GM21619 (cell line): ENCODE measurements around the gene BACE1.
"Not testable (repeated sequence)": the region's sequence is repeated elsewhere in the genome, so short reads cannot be mapped to it uniquely, and the experiment has no call there.

Source experiments
- ATAC-seq: cut with Tn5 transposase; IDR thresholded peaks from one replicate; pipeline ENCODE4 v1.9.1; 2021; ENCODE audit not compliant: unreplicated experiment

BACE1 gene

DNA sequence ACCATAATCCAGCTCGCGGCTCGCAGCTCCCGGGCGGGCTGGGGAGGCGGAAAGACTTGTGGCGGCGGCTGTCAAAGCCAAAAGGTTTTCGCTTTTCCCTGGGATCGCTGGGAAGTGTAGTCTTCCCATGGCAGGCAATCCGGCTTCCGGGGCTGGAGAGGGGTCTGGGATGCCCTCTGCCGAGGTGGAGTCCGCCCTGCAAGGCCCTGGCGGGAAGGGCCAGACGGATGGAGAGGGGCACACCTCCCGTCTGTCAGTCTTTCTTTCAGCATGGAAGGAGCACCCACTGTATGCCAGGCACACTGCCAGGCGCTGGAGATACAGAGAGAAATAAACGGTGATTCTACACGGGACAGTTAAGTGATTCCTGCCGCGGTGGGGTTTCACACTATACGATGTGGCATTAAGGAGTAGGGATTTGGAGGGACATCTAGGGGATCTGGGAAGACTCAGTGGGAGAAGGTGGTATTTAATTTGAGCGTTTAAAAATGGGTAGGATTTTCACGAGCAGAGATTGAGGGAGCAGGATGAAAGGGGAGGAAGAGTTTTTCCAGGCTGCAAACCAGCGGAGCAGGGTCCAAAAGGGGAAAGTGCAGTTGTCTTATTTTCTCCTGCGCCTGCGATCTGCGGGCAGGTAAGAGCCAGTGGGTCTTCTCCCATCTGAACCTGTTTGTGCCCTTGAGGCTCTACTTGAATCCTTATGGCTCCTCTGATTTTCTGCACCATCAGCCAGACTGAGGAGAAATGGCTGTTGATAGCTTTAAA lies at the start of gene BACE1:
Gene BACE1 (minus strand): TSS at position 60 of the 765 bp plus-strand sequence. CDS start 461 bp downstream, outside the sequence.
- no peak for ATAC-seq

DNA sequence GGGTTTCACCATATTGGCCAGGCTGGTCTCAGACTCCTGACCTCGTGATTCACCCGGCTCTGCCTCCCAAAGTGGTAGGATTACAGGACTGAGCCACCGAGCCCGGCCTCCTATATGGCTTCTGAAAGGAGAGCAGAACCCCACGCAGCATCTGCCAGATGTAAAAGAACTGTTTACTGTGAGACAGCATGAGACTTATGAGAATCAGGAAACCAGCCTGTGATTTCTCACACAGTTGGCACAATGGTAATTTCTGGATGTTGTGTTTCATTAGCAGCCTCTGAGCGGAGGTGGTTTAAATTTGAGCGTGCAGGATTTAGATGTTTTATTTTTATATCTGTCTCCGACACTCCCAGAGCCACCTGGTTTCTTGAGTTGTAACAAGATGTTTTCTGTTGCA lies 45.4 kb upstream of the BACE1 start:
- no peak for ATAC-seq

DNA sequence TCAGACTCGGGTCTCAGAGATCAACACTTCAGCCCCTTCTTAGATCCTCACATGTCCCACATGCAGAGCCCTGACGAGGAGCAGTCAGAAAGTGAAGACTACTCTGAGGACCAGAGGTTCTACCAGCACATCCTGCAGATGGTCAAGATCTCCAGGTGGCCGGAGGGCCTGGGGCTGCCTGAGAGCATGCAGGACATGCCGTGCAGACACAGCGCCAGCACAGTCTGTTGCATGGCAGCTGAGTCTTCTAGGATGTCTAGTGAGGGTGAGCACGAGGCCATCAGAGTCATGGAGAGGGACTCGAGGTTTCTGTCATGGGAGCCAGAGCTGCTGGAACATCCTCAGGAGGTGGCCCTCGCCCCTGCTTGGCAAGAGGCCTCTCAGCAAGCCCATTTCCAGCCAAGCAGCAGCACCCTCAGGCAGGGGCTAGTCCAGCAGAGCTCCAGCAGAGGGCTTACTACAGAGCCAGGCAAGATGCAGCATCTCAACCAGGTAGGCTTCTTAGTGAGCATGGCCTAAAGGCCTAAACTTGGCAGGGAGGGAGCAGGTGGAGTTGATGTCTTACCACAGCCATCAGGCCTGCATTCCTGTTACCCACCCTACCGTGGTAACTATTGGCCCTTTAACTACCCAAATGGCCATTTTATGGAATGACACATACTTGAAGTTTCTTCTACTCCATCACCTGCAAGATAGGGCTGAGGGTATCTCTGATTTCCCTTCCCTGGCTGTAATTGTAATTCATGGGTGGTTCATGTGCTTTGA lies 40.3 kb upstream of the BACE1 start:
- ATAC-seq, result no peak

DNA sequence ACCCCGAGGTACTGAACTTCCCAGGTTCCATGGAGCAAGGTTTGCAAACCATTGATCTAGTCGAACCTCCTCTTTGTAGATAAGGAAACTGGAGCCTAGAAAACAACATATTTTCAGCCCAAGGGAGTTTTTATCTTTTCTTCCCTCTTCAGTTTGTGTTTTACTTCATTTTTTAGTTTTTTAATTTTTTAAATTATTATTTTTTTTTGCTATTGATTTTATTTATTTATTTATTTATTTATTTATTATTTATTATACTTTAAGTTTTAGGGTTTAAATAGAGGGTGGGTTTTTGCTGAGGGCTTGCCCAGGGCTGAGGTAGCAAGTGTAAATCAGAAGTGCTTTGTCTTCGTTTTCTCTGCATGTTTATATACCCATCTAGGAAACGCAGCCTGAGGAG lies 38.5 kb upstream of the BACE1 start:
- ATAC-seq, result no peak

DNA sequence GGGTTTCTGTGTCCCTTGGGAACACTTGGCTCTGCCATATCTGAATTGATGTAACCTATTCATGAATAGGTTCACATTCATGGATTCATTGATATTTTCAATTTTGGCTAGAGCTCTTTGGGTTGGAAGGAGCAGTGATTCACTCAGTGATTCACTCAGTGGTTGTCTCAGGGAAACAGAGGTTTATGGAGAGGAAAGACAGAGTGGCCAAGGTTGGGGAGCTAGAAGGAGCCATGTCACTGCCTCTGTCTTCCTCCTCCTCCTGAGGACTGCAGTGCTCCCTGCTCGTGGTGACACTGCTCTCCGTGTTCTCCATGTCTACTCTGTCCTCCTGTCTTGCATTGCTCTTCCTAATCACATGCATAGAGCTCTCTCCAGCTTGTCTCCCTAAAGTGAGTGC lies 29.0 kb upstream of the BACE1 start:
- no peak for ATAC-seq

DNA sequence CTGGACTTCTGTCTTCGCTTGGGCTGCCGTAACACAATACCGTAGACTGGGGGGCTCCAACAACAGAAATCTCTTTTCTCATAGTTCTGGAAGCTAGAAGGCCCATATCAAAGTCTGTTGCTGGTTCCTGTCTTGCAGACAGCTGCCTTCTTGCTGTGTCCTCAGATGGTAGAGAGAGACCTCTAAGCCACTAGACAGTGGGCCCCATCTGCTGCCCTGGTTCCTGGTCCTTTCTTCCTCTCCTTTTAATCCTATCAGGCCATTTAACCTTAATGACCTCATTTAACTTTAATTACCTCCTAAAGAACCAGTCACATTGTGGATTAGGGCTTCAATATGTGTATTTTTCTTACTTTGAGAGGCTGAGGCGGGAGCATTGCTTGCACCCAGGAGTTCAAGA lies 21.0 kb upstream of the BACE1 start:
- ATAC-seq, result no peak

DNA sequence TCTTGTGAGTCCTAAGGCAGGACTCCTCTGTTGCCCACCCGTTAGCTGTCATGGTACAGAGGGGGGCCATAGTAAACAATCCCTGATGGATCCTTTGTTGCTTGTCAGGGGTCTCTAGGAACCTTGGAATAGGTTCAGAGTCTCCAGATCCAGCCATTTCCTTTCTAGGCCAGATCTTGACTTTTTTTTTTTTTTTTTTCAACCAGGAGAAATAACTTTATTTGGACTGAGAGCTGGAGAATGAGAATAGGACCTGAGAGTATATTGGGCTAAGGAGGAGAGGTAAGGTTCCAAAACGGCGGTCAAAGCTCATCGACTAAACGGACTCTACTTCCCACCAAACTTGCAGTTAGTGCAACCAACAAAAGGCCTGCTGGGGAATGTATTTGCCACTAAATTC lies 19.3 kb upstream of the BACE1 start:
- no peak for ATAC-seq

DNA sequence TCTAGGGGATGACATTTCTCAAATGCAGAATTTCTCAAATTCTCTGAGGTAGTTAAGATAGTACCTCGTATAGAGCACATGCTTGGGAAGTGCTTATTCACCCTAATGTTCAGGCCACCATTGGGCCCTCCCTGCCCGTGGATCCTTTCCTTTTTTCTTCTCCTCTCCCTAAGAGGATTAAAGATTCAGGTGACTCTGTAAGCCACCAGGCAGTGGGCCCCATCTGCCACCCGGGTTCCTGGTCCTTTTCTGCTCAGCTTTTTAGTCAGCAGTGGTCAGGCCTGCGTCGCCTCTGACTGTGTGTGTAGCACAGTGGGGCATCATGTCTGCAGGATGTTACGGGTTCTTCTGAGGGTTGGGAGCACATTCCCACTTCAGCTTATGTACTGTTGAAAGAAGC lies 18.8 kb upstream of the BACE1 start:
- ATAC-seq, result no peak

DNA sequence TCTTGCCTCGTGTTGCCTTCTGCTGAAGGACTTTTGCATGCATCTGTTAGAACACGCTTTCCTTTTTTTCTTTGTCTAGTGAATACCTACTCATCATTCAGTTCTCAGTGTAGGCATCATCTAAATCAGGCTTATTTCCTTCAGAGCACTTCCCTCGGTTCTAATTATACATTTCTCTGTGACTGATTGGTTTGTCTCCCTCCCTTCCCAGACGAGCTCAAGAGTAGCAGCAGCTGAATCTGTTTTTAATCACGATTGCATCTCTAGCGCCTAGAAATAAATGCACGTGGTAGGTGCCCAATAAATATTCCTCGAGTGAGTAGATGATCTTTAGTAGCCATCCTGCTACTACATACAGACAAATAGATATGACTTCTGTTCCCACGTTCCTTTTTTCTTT lies 17.9 kb upstream of the BACE1 start:
- no peak for ATAC-seq

DNA sequence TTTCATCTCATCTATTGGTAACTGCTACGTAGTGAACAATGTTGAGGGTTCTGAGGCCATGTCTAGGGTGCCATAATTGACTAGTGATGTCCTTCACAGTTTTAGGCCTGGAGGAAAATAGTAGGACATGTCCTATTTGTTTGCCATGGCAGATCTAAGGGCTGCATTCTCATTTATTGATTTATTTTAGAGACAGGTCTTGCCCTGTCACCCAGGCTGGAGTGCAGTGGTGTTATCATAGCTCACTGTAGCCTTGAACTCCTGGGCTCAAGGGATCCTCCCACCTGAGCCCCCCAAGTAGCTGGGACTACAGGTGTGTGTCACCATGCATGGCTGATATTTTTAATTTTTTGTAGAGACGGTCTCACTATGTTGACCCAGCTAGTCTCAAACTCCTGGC lies 16.8 kb upstream of the BACE1 start:
- no peak for ATAC-seq

DNA sequence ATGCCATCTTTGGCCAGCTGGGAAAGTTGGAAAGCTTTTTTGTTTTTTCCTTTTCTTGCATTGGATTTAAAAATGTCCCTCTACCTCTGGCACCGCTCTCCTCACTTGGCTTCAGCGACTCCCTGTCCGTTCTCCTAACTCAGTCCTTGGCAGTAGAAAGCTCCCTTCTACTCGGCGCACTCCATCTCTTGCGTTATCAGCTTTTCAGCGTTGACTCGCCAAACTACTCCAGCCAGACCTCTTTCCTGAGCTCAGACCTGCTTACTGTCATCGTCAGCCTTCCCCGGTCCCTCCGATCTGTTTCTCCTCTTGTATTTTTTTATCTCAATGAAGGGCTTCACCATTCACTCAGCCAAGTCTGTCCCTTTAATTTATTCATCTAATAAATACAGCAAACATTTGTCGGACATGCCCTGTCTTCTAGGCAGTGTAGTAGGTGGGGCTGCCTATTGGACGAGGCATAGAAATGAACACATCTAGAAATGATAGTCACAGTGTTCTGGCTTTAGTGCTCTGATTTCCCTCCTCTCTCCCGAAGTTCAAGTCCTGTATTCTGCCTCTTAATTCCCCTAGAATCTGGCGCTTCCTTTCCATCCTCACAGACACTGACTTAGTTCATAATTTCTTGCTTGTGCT lies 12.4 kb upstream of the BACE1 start:
- peak; percentile 5 for ATAC-seq

DNA sequence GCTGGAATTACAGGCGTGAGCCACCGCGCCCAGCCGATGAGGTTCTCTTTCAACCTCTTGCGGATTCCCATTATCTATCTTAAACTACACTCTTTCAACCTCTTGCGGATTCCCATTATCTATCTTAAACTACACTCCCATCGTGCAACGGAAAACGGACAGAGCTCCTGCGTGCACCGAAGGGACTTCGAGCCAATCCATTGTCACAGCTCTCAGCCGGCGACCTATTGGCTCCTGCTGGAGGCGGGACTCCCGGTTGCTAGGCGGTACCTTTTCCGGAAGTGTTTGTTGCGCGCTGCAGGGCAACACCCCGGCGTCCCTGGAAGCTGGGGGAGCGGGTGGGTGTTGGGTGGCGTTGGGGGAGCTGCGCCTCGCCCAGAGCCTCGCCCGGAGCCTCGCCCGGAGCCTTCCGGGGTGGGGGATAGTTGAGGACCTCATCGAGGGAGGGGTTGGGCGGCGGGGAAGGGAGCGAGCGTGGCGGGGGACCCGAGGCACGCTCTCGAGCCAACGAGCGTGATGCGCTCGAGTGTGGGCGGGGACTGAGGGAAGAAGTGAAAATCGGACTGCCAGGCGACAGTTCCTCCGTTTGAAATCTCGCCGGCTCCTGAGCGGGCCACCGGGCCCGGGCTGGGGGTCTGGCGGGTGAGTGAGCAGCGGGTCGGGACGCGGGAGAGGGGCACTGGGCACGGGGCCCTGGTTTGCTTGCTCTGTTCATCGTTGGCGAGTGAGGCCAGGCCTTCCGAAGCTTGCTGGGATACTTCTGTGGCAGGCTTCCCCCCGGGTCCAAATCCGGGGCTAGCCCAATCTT lies 11.7 kb upstream of the BACE1 start, which contains the start of gene CEP164:
Gene CEP164 (plus strand): TSS at position 288 of the 808 bp plus-strand sequence. CDS start 10,733 bp downstream, outside the sequence.
- ATAC-seq, result peak; percentile 96

DNA sequence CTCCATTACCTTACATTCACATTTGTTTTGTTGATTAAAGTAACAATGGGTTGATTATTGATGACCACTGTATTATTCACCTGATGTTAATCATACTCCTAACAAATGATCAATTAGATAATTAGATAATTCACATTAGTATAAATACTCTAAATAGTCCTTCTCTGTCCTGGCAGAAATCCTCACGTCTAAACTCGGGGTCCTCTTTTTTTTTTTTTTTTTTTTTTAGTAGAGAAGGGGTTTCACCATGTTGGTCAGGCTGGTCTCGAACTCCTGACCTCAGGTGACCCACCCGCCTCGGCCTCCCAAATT lies 11.2 kb upstream of the BACE1 start:
- ATAC-seq, result not testable (repeated sequence)

DNA sequence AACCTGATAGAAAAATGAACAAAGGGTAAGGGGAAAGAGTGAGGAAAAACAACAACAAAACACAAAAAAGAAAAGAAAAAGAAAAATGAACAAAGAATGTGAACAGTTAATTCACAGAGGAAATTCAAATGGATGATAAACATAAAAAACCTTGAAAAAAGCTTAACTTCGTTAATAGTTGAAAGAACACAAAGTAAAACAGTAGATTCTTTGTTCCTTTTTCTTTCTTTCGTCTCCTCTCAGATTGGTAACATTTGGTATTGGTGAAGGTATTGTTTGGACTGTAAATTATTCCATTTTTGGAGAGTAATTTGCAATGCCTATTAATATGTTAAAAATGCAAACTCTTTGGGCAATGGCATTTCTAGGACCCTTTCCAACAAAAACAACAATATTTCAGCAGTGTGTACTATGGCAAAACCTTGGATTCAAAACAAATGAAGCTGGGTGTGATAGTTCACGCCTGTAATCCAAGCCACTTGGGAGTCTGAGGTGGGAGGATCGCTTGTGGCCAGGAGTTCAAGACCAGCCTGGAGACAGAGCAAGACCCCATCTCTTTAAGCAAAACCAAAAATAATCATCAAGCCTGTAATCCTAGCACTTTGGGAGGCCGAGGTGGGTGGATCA lies 3.3 kb upstream of the BACE1 start:
- no peak for ATAC-seq

DNA sequence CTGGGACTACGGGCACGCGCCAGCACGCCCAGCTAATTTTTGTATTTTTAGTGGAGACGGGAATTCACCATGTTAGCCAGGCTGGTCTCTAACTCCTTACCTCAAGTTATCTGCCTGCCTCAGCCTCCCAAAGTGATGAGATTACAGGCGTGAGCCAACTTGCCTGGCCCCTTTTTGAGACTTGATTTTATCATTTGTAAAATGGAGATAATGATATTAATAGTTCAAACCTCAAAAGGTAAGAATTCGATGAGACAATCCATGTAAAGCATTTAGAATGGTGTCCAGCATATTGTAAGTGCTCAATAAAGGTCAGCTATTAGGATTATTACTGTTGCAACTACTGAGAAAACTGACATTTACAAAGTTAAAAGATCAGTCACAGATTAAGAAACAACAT lies 2.7 kb upstream of the BACE1 start:
- ATAC-seq, result no peak

DNA sequence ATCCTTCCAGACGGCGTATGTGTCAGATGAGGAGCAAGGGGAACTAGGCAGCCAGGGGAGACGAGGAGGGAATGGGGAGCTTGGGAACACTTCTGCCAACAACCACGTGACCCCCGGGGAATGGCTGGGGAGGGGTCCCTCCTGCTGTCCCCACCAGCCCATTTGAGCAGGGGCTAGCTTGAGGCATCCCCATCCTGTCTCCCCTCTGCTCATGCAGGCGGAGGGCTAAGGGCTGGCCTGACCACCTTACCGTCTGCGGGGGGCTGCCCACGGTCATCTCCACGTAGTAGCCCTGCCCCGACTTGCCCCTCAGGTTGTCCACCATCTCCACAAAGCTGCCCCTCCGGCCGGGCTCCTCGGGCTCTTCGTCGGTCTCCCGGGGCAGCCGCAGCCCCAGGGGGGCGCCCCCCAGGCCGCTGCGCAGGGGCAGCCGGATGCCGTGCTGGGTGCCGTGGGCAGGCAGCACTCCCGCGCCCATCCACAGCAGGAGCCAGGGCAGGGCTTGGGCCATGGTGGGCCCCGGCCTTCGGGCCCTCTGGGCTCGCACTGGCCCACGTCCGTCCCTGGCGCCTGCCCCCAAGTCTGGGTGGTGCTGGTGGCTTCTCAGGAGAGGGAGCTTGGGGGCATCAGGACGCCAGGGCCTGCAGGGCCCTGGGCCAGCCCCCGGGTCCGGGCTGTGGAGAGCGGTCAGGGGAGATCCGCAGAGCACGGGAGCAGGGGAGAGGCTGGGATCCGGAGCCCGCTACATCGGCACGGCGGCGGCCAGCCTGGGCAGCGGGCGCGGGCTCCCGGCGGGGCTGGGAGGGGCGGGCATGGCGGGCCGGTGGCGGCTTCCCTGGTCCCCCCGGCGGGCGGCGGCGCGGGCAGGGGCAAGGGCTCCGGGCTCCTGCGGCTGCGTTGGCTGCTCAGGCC lies 515 bp downstream of the BACE1 start:
- ATAC-seq, result no peak

DNA sequence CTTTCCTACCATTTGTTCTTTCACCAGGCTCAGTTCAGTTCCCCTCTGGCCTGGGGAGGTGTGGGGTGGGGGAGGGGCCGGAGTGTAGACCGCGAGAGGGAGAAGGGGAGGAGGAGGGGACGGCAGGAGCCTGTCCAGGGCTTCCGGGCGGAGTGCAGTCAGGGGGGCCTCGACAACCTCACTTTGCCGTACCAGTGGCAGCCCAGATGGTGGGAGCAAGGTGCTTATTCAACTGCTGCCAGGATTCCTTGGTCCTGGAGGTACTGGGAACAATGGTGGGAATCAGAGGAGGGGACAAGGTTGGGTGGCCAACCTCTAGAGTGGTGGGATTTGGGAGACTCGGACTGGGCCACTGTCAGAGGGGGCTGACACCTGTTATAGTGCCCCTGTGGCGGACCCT lies 1.2 kb downstream of the BACE1 start:
- ATAC-seq, result no peak

DNA sequence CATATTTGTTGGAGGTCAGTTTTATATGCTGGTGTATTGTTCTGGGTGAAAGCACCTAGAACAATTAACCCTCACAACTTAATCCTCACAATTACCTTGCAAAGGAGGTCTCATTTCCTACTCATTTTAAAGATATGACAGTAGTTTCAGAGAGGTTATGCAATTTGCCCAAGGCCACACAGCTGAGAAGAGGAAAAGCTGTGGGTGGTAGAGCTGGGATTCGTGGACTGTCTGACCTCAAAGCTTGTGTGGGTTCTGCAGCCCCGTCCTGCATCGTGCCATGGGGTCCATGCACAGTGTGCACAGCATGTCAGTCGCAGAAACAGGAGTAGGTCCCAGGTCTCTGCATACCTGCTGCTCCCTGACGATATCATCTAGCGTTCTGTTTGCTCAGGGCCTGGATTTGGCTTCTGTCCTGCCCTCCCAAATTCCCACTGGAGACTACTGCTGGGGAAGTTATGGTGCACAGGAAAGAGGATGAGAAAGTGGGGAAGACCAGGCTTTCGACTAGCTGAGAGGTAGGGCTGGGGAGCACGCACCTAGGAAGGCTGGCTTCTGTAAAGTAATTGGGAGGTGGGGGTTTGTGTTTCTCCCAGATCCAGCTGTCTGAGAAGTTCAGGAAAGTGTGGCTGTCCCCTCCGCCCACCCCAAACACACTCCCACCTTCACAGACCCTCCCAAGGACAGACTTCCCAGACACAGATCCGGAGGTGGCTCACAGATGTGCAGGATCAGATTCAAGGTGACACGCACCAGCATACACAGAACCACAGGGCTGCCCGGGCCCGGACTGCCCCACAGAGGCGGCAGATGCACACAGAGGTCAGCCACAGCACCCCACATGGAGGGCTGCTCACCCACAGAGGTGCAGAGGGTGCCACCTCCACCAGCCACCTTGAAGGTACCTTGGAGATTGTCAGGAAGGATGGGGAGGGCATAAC lies 2.0 kb downstream of the BACE1 start:
- no peak for ATAC-seq

DNA sequence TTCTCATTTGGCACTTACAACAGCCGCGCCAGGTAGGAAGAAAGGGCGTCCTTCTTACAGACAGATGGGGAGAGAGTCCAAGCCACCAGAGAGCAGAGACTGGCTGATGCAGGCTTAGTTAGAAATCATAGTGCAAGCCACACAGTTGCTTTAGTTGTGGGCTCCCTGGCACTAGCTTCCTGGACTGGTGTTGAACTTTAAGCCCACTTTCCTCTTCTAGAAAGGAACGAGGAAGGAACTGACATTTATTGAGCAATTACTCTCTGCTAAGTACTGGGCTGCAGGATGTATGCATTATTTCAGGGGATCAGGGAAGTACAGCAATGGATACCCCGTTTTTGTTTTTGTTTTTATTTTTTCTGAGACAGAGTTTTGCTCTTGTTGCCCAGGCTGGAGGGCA lies 3.0 kb downstream of the BACE1 start:
- ATAC-seq, result no peak
